ENCODE results near the gene PHACTR1. TPM values are rescaled to one million over a fixed set of nuclear protein-coding genes. Genes with fewer than 3 reads are reported as not detected.

Gene PHACTR1
- total and polyA plus RNA-seq, 4 donors = 0.31 to 1.5 (median 0.79) TPM

DNA sequence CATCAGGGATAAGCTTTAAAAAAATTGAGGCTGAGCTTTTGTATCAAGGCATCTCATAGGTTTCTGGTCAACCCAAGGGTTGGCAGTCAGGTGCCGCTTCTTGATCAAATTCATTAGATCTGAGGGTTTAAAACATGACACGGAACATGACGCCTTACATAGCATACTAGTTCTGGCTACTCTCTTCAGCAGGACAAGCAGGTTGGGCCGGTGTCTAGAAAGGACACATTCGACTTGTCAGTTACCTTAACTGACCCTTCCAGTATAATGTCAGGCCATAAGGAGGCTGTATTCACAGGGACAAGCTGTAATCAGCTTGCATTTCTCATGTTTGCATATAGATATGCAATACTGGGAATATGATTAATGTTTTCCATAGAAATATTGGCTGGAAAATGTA lies 65.6 kb downstream of the PHACTR1 start:
- Histone ChIP-seq H3K36me3 (ENCODE audit: control insufficient read depth in 4 of 4, insufficient read depth in 3 of 4, low read depth in 1 of 4, low read length in 3 of 4) (no peaks in the 10 kb centered on the region), H3K9ac (ENCODE audit: low read depth in 1 of 2, low read length in 2 of 2) (no peak overlapping the region), H3K27me3 (ENCODE audit: control insufficient read depth in 4 of 4, insufficient read depth in 4 of 4, low read length in 3 of 4) (peaks cover 0 to 2% (median 0%) of the 10 kb centered on the region in 4 donors), H3K27ac (ENCODE audit: low read depth in 1 of 2, low read length in 2 of 2) (no peak overlapping the region), H3K9me3 (ENCODE audit: control insufficient read depth in 4 of 4, low read length in 3 of 4) (no peaks in the 10 kb centered on the region), H3K4me3 (ENCODE audit: low read depth in 1 of 3, low read length in 3 of 3) (no peak overlapping the region), H3K4me1 (ENCODE audit: control insufficient read depth in 4 of 4, insufficient read depth in 4 of 4, low read length in 3 of 4) (no peaks in the 10 kb centered on the region)
- no peak for TF ChIP-seq NR2F2 (IDR thresholded peaks at IDR 0.05)
- TF ChIP-seq EGR1 (IDR thresholded peaks at IDR 0.05; ENCODE audit: low read depth in 2 of 2) = no peak
- no peak for TF ChIP-seq HNF4G (IDR thresholded peaks at IDR 0.05)
- TF ChIP-seq GABPA (IDR thresholded peaks at IDR 0.05 in 1 of 2, conservative IDR thresholded peaks at IDR 0.05 in 1 of 2) = no peak
- TF ChIP-seq RAD21 (IDR thresholded peaks at IDR 0.05) = no peak
- no peak for TF ChIP-seq YY1 (IDR thresholded peaks at IDR 0.05)
- TF ChIP-seq FOXA1 (IDR thresholded peaks at IDR 0.05) = no peak
- no peak for TF ChIP-seq SP1 (IDR thresholded peaks at IDR 0.05)
- TF ChIP-seq HNF4A (conservative IDR thresholded peaks at IDR 0.05) = no peak
- TF ChIP-seq TAF1 (conservative IDR thresholded peaks at IDR 0.05) = no peak
- 90% methylated on average over 5 of the region's 5 CpGs for WGBS
- no peak for DNase-seq (ENCODE audit: low spot score)

DNA sequence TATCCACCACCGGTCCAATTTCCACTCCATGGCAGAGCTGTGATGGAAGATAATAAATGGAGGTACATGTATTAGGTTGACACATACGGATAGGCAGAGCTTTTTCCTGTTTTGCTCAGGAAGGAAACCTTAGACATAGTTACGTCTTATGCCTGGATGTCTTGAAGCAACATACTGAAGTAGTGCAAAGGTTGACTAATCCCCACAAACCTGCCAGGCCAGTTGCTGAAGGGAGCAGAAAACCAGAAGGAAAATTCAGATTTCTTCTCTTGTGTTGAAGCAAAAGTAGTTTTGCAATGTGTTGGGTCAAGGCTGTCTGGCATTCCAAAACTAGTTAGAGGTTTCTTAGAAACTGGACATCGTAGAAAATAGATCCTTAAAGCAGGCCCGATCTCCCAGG lies 68.7 kb downstream of the PHACTR1 start:
- WGBS = 88% methylated on average over 5 of the region's 5 CpGs
- TF ChIP-seq ATF3 (IDR thresholded peaks at IDR 0.05) (no peak), NR2F2 (IDR thresholded peaks at IDR 0.05) (no peak), JUND (IDR thresholded peaks at IDR 0.05) (no peak), REST (IDR thresholded peaks at IDR 0.05) (no peak), RXRA (IDR thresholded peaks at IDR 0.05) (no peak), FOXA2 (IDR thresholded peaks at IDR 0.05) (no peak), SP1 (IDR thresholded peaks at IDR 0.05) (no peak), EGR1 (IDR thresholded peaks at IDR 0.05; ENCODE audit: low read depth in 2 of 2) (no peak), FOXA1 (IDR thresholded peaks at IDR 0.05) (no peak), HNF4G (IDR thresholded peaks at IDR 0.05) (no peak), YY1 (IDR thresholded peaks at IDR 0.05) (no peak), RAD21 (IDR thresholded peaks at IDR 0.05) (no peak), CTCF (IDR thresholded peaks at IDR 0.05; ENCODE audit: low read depth, low read length, missing input control) (no peak), TAF1 (conservative IDR thresholded peaks at IDR 0.05) (no peak), MAX (IDR thresholded peaks at IDR 0.05) (no peak), HNF4A (conservative IDR thresholded peaks at IDR 0.05) (no peak), GABPA (IDR thresholded peaks at IDR 0.05 in 1 of 2, conservative IDR thresholded peaks at IDR 0.05 in 1 of 2) (no peak)
- TF ChIP-seq, protein P1, sequence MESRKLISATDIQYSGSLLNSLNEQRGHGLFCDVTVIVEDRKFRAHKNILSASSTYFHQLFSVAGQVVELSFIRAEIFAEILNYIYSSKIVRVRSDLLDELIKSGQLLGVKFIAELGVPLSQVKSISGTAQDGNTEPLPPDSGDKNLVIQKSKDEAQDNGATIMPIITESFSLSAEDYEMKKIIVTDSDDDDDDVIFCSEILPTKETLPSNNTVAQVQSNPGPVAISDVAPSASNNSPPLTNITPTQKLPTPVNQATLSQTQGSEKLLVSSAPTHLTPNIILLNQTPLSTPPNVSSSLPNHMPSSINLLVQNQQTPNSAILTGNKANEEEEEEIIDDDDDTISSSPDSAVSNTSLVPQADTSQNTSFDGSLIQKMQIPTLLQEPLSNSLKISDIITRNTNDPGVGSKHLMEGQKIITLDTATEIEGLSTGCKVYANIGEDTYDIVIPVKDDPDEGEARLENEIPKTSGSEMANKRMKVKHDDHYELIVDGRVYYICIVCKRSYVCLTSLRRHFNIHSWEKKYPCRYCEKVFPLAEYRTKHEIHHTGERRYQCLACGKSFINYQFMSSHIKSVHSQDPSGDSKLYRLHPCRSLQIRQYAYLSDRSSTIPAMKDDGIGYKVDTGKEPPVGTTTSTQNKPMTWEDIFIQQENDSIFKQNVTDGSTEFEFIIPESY (IDR thresholded peaks at IDR 0.05) = no peak
- Histone ChIP-seq H3K9ac (ENCODE audit: low read depth in 1 of 2, low read length in 2 of 2) (no peak overlapping the region), H3K27ac (ENCODE audit: low read depth in 1 of 2, low read length in 2 of 2) (no peak overlapping the region), H3K27me3 (ENCODE audit: control insufficient read depth in 4 of 4, insufficient read depth in 4 of 4, low read length in 3 of 4) (peaks cover 0 to 2% (median 0%) of the 10 kb centered on the region in 4 donors), H3K4me3 (ENCODE audit: low read depth in 1 of 3, low read length in 3 of 3) (no peak overlapping the region), H3K36me3 (ENCODE audit: control insufficient read depth in 4 of 4, insufficient read depth in 3 of 4, low read depth in 1 of 4, low read length in 3 of 4) (no peaks in the 10 kb centered on the region), H3K4me1 (ENCODE audit: control insufficient read depth in 4 of 4, insufficient read depth in 4 of 4, low read length in 3 of 4) (no peaks in the 10 kb centered on the region), H3K9me3 (ENCODE audit: control insufficient read depth in 4 of 4, low read length in 3 of 4) (no peaks in the 10 kb centered on the region)
- DNase-seq (ENCODE audit: low spot score) = no peak

All from liver (tissue), 9 donors.